T-helper 2 cell treated with Interferon-gamma antibody and Interleukin-4, amounts not matched to agents 5 μg/mL and 100 μg/mL, for 36 hours (primary cell): ENCODE measurements around the gene LURAP1L.
A peak's percentile ranks its signal among the peaks of the same experiment; 100 is the strongest.

ENCODE experiments used
- DNase-seq: peaks from one replicate; pipeline ENCODE4 v3.0.0; 2021; ENCODE audit warnings: low spot score
- H3K27ac Mint-ChIP-seq: one replicate; pipeline ENCODE4 v1.8.0; 2021; ENCODE audit warnings: mild to moderate bottlenecking, mixed read lengths
- H3K27me3 Mint-ChIP-seq: one replicate; pipeline ENCODE4 v1.8.0; 2021; ENCODE audit warnings: low read depth, mixed read lengths
- H3K36me3 Mint-ChIP-seq: one replicate; pipeline ENCODE4 v1.8.0; 2021; ENCODE audit warnings: low read depth, mixed read lengths
- H3K4me1 Mint-ChIP-seq: one replicate; pipeline ENCODE4 v1.8.0; 2021; ENCODE audit warnings: low read depth, mixed read lengths
- H3K4me3 Mint-ChIP-seq: one replicate; pipeline ENCODE4 v1.8.0; 2022; ENCODE audit warnings: mild to moderate bottlenecking, moderate library complexity, mixed read lengths
- H3K9me3 Mint-ChIP-seq: one replicate; pipeline ENCODE4 v1.8.0; 2021; ENCODE audit warnings: mixed read lengths

Gene LURAP1L, protein sequence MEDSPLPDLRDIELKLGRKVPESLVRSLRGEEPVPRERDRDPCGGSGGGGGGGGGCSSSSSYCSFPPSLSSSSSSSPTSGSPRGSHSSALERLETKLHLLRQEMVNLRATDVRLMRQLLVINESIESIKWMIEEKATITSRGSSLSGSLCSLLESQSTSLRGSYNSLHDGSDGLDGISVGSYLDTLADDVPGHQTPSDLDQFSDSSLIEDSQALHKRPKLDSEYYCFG

DNA sequence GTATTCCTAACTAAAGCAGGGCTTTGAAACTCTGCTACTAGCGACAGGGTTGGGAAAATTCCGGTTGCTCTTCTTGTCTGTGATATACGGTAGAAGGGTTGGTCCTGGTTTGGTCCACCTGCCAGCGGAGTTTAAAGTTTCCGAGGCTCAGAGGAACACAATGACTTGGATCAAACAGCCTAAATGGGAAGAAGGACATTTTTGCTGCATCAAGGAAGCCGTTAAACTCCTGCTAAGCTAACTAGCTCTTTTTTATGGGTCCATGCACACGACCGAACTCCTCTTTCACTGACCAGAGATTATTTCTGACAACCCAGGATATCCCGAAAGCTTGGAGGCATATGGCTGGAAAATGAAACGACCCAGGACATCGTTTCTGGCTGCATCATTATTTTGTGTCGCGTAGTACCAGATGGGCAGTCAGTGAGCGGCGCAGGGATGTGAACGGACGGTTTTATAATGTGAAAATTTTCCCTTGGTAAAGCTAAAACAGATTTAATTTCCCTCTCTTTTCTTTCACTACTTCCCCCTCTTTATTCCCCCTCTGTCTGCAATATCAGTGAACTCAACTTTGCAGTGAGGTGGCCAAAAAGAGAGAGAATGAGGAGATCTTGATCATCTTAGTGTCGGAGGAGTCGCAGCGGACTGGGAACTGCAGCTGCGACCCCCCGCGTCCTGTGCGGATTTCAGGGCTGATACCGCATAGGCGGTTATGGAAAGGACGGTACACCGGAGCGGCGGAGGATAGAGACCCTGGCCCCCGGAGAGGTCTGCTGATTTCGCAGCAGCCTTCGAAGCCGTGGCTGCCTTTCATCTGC is at the start of gene LURAP1L:
Gene LURAP1L (plus strand): TSS at position 160 of the 818 bp plus-strand sequence. CDS start 696 bp downstream, outside the sequence.
- Mint-ChIP-seq H3K9me3 (no peaks in the 10 kb centered on the region), H3K4me3 (peak within 1 kb of the TSS; percentile 77), H3K27ac (no peak within 1 kb of the TSS), H3K36me3 (no peaks in the 10 kb centered on the region), H3K27me3 (peaks cover 24% of the 10 kb centered on the region), H3K4me1 (peaks cover 5% of the 10 kb centered on the region)
- DNase-seq = no peak

DNA sequence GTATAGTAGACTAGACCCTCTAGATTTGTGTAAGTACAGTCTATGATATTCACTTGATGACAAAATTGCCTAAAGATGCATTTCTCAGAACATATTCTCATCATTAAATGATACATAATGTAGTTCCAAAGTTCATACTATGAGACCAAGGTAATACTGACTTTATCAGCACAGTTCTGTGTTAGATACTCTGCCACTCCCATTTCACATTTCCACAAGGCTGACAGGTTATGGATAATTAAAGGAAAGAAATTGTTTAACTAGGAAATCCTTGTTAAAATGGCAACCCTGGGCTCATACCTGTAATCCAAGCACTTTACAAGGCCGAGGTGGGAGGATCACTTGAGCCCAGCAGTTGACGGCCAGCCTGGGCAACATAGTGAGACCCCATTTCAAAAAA is 48.0 kb upstream of the LURAP1L start:
- H3K36me3 Mint-ChIP-seq = no peaks in the 10 kb centered on the region
- H3K9me3 Mint-ChIP-seq = peaks cover 15% of the 10 kb centered on the region

DNA sequence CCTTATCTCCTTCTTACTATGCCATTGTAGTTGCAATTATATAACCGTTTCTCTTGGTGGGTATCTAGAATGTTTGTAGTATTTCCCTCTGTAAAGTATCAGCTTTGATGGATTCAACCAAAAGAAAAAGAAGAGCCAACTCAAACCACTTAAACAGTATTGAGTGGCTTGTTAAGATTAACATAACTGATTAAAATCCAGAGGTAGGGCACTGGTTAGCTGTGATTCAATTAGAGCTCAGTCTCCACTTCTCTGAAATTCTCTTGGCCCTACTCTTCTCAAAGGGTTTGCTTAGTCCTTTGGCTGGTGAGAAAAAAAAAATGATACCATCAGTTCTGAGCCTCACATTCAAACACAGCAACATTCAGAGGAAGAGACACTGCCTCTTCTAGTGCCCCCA is 44.6 kb upstream of the LURAP1L start:
- no peak for DNase-seq
- Mint-ChIP-seq H3K27ac (no peak overlapping the region), H3K36me3 (no peaks in the 10 kb centered on the region), H3K4me1 (no peaks in the 10 kb centered on the region), H3K9me3 (peaks cover 19% of the 10 kb centered on the region), H3K4me3 (no peak overlapping the region), H3K27me3 (no peaks in the 10 kb centered on the region)

More for the DNA sequence above, 48.0 kb upstream of the LURAP1L start:
- H3K27me3 Mint-ChIP-seq = no peaks in the 10 kb centered on the region
- H3K27ac Mint-ChIP-seq = no peak overlapping the region
- H3K4me1 Mint-ChIP-seq = no peaks in the 10 kb centered on the region
- H3K4me3 Mint-ChIP-seq = no peak overlapping the region
- DNase-seq = no peak

DNA sequence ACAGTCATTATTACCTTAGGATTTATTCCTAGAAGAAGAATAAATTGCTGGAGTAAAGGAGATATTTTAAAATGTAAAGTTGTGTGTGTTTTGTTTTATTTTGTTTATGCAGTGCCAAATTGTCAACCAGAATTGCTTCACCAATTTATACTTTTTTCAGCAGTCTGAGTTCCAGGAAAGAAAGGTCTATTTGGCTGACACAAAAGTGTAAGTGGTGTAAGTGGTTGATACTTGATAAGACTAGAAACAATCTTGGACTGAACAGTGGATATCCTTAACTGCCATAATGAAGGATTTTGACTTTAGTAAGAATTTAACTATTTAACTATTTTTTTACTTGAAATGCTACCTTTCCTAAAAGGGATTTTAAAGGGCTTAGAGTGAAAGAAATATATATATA is 43.9 kb upstream of the LURAP1L start:
- Mint-ChIP-seq H3K9me3 (peaks cover 19% of the 10 kb centered on the region), H3K4me3 (no peak overlapping the region), H3K36me3 (no peaks in the 10 kb centered on the region), H3K27me3 (no peaks in the 10 kb centered on the region), H3K27ac (no peak overlapping the region), H3K4me1 (no peaks in the 10 kb centered on the region)
- no peak for DNase-seq

DNA sequence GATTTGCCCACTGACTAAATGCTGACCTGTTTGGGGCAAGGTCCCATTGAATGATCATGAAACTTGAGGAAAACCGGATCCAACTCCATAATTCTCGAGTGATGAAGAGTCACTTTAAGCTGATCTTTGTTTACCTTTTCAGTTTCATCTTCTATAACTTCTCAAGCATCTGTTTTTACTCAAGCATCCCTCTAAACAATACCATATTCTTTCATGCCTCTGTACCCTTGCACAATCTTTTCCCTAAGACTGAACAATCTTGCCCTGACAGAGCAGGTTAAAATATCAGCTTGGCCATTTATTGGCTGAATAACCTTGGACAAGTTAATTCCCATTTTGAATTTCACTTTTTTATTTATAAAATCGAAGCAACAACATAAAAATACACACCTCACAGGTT is 41.8 kb upstream of the LURAP1L start:
- peaks cover 15% of the 10 kb centered on the region for H3K9me3 Mint-ChIP-seq
- no peak overlapping the region for H3K27ac Mint-ChIP-seq
- no peak overlapping the region for H3K4me3 Mint-ChIP-seq
- no peaks in the 10 kb centered on the region for H3K36me3 Mint-ChIP-seq
- H3K27me3 Mint-ChIP-seq = no peaks in the 10 kb centered on the region
- no peaks in the 10 kb centered on the region for H3K4me1 Mint-ChIP-seq
- DNase-seq = no peak

DNA sequence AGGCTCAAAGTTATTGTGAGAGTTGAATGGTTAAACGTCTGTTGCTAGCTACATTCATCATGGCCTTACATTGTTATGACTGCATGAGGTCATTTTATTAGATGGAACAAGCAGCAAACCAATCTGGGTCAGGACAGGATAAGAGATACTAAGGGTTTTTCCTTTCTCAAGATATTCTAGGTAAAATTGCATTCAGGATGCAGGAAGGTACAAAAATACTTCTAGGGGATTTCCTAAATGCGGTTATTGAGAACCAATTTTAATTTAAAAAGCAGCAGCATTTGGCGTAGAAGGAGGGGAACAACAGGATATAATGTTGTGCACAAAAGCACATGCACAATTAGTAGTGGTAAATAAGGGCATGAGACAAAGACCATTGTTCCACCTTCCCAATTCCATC is 39.2 kb upstream of the LURAP1L start:
- H3K27ac Mint-ChIP-seq = no peak overlapping the region
- H3K9me3 Mint-ChIP-seq = peaks cover 14% of the 10 kb centered on the region
- no peaks in the 10 kb centered on the region for H3K36me3 Mint-ChIP-seq
- no peaks in the 10 kb centered on the region for H3K4me1 Mint-ChIP-seq
- H3K4me3 Mint-ChIP-seq = no peak overlapping the region
- no peaks in the 10 kb centered on the region for H3K27me3 Mint-ChIP-seq
- no peak for DNase-seq

DNA sequence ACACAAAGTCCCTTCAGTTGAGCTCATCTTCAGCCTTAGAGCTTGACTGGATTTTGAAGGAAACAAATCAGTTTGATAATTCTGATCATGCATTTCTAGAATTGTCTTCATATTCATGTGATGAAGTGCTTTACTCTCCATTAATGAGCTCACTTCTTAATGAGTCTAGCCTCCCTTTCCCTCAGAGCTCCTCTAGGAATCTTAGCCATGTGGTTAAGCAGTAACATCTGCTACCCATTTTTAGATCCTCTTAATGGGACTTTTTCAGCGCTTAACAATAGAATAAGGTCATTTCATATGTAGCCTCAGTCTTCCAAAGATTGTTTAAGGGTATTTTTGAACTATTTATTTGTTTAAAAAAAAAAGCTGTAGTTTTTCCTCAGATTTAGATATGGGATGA is 36.9 kb upstream of the LURAP1L start:
- no peak for DNase-seq
- peaks cover 22% of the 10 kb centered on the region for H3K9me3 Mint-ChIP-seq
- H3K4me1 Mint-ChIP-seq = no peaks in the 10 kb centered on the region
- H3K36me3 Mint-ChIP-seq = no peaks in the 10 kb centered on the region
- no peaks in the 10 kb centered on the region for H3K27me3 Mint-ChIP-seq
- H3K4me3 Mint-ChIP-seq = no peak overlapping the region
- no peak overlapping the region for H3K27ac Mint-ChIP-seq

DNA sequence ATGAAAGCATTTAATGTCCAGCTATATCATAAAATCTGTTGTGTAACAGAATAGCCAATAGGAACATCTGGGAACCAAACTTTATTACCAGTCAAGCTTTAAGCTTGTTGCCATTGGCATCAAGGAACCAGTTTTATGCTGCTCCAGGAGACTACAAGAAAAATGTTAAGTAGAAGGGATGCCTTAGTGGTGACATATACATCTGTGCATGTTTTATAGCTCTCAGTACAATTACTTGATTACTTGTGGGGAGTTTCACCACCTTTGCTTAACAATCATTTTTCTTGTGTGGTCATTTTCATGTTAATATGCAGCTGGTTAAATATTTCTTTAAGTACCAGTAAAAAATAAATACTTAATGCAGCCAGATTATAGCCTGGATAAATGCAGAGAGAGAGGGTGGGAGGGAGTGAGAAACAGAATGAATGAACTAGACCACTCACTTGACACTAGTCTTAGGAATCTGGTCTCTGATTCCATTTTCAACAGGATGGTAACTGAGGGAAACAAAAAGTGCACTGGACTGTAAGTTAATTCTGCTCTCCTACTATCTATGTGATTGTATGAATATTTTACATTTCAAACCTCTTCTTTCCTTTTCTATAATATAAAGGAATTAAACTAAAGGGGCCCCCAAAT is 35.7 kb upstream of the LURAP1L start:
- Mint-ChIP-seq H3K9me3 (peaks cover 25% of the 10 kb centered on the region), H3K4me1 (no peaks in the 10 kb centered on the region), H3K36me3 (no peaks in the 10 kb centered on the region), H3K4me3 (no peak overlapping the region), H3K27ac (no peak overlapping the region), H3K27me3 (no peaks in the 10 kb centered on the region)
- DNase-seq = no peak

DNA sequence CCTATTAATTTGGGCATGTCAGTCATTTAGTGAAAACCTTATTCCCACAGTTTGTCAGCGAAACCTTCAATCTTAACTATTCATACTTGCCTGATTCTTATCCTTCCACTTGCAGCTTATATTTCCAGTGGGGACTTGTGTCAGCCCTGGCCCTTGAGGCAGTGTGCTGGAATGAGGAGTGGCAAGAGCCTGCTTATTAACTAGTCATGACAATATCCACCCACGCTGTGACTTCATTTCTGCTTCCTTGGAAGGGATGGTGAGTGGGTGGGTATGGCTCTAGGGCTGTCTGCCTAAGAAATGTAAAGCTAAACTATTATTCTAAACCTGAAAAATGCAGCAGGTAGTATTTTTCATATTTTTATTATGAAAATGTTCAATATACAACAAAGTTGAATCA is 34.0 kb upstream of the LURAP1L start:
- Mint-ChIP-seq H3K4me3 (no peak overlapping the region), H3K4me1 (no peaks in the 10 kb centered on the region), H3K27me3 (no peaks in the 10 kb centered on the region), H3K27ac (no peak overlapping the region), H3K36me3 (no peaks in the 10 kb centered on the region), H3K9me3 (peaks cover 35% of the 10 kb centered on the region)
- no peak for DNase-seq

DNA sequence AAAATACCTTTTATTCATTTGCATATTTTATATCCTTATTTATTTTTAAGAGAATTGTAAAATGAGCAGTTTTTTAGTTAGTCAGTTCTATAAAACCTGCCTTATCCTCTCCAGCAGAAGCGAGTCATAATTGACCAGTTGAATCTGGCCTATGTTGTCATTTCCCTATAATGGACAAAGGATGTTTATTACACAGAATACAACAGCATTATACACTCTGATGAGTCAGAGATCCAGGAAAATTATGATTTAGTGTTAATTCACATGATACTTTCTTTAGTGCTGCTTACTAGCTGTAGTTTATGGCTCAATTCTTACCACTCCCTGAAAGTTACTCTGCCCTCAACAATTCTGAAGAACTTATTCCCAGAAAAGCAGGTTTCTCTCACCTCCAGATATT is 26.8 kb upstream of the LURAP1L start:
- Mint-ChIP-seq H3K27me3 (no peaks in the 10 kb centered on the region), H3K36me3 (no peaks in the 10 kb centered on the region), H3K27ac (no peak overlapping the region), H3K9me3 (peaks cover 39% of the 10 kb centered on the region), H3K4me1 (no peaks in the 10 kb centered on the region), H3K4me3 (no peak overlapping the region)
- no peak for DNase-seq

DNA sequence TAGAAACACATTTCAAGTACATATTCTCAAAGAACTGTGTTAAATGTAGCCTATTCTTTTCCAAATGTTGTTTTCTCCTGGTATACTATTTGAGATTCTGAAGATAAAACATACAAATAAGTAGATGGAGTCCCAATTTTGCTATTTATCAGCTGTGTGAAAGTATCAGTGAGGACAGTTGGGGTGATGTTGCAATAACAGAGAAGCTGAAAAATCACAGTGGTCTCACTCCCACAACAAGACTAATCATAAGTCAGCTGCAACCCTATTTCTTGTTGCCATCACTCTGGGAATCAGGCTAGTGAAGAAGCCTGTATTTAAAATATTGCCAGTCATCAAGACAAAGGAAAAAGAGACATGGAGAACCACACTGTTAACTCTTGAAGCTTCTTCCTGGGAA is 25.9 kb upstream of the LURAP1L start:
- H3K36me3 Mint-ChIP-seq = no peaks in the 10 kb centered on the region
- peaks cover 34% of the 10 kb centered on the region for H3K9me3 Mint-ChIP-seq
- H3K4me1 Mint-ChIP-seq = no peaks in the 10 kb centered on the region
- H3K27ac Mint-ChIP-seq = no peak overlapping the region
- DNase-seq = no peak
- no peaks in the 10 kb centered on the region for H3K27me3 Mint-ChIP-seq
- no peak overlapping the region for H3K4me3 Mint-ChIP-seq

DNA sequence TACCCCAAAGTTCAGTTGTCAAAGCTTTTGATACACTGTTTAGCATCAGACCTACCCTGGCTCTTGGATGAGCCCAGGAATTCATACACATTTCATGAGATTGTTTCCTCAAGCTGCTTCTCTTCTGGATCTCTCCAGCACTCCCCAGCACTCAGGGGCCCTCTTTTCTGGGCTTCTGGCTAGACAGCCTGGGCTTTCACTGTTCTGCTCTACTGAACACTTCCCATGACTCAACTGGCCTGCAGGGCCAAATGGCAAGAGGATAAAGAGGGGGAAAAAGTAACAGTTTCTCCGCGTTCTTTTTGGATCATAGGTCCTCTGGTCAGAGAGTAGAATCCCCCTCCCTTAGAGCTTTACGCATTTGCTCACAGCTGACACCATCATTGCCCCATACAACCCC is 20.9 kb upstream of the LURAP1L start:
- no peaks in the 10 kb centered on the region for H3K4me1 Mint-ChIP-seq
- no peak overlapping the region for H3K4me3 Mint-ChIP-seq
- no peak for DNase-seq
- H3K36me3 Mint-ChIP-seq = no peaks in the 10 kb centered on the region
- no peaks in the 10 kb centered on the region for H3K9me3 Mint-ChIP-seq
- H3K27ac Mint-ChIP-seq = no peak overlapping the region
- no peaks in the 10 kb centered on the region for H3K27me3 Mint-ChIP-seq

DNA sequence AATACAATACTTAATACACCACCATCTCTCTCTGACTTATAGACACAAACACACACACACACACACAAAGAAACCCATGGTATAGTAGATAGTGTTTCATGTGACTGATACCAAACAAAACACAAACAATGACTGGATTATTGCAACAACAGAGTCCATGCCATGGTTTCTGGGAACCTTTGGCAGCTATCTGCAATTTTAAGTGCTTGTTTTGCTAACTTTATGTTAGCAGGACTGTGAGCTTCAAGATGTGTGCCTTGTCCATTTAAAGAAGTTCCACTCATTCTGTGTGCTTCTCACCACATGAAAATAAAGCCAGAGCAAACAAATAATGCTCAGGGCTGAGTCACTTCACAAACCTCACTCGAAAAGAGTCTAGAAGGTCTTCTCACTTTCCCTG is 15.1 kb upstream of the LURAP1L start:
- no peaks in the 10 kb centered on the region for H3K27me3 Mint-ChIP-seq
- H3K36me3 Mint-ChIP-seq = no peaks in the 10 kb centered on the region
- no peak overlapping the region for H3K27ac Mint-ChIP-seq
- H3K9me3 Mint-ChIP-seq = peaks cover 8% of the 10 kb centered on the region
- no peak overlapping the region for H3K4me3 Mint-ChIP-seq
- no peaks in the 10 kb centered on the region for H3K4me1 Mint-ChIP-seq
- no peak for DNase-seq

DNA sequence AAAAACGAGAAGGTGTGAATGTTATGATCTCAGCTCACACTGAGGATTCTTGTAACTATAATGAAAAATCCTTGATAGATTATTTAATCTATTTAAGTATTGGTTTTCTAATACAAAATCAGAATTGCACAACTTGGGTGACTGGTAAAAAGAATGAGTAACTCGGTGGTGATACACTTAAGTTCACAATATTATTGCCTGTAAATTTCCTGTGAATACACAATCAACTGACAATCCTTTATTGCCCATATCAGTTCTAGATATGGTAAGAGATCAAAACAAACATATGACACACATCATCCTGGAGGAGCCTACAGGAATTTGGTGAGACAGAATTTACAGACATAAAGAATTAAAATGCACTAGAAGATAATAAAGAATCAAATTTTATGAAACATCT is 14.1 kb upstream of the LURAP1L start:
- Mint-ChIP-seq H3K36me3 (no peaks in the 10 kb centered on the region), H3K4me1 (no peaks in the 10 kb centered on the region), H3K4me3 (no peak overlapping the region), H3K27ac (no peak overlapping the region), H3K27me3 (no peaks in the 10 kb centered on the region), H3K9me3 (peaks cover 13% of the 10 kb centered on the region)
- DNase-seq = no peak
